ENCODE data around the gene SERINC3. TPM values are rescaled to one million over a fixed set of nuclear protein-coding genes. Genes with fewer than 3 reads are reported as not detected.

SERINC3 gene
- total RNA-seq, 2 donors from 2014 or later: 75.6 to 91.3 TPM

GRCh38 chr20:44485830-44486198 is 36.1 kb downstream of the SERINC3 start:
- no peaks in the 10 kb centered on the region for H3K27me3 Mint-ChIP-seq (ENCODE audit: insufficient read depth)
- H3K27me3 ChIP-seq (ENCODE audit: control insufficient read depth, insufficient read depth, low read length, poor library complexity, severe bottlenecking): no peaks in the 10 kb centered on the region

GRCh38 chr20:44485078-44485829 is 36.6 kb downstream of the SERINC3 start:
- H3K36me3 Mint-ChIP-seq (ENCODE audit: low read depth): peaks cover 67% of the 10 kb centered on the region
- no peak for TF ChIP-seq CTCF (conservative IDR thresholded peaks at IDR 0.05)
- no peaks in the 10 kb centered on the region for H3K27me3 Mint-ChIP-seq (ENCODE audit: insufficient read depth)
- DNase-seq: no peak
- H3K27ac Mint-ChIP-seq: no peak overlapping the region
- H3K4me3 ChIP-seq (ENCODE audit: low read length): no peak overlapping the region
- H3K9me3 Mint-ChIP-seq: no peaks in the 10 kb centered on the region
- no peaks in the 10 kb centered on the region for H3K27me3 ChIP-seq (ENCODE audit: control insufficient read depth, insufficient read depth, low read length, poor library complexity, severe bottlenecking)
- no peaks in the 10 kb centered on the region for H3K4me1 ChIP-seq (ENCODE audit: control insufficient read depth, insufficient read depth, low read length)
- no peaks in the 10 kb centered on the region for H3K9me3 ChIP-seq (ENCODE audit: control insufficient read depth, low read length)
- 93 to 94% methylated on average over 7 of the region's 7 CpGs for WGBS, 2 experiments (ENCODE audit: insufficient coverage in 1 of 2, insufficient read length in 1 of 2)
- peaks cover 86% of the 10 kb centered on the region for H3K36me3 ChIP-seq (ENCODE audit: control insufficient read depth, insufficient read depth, low read length)
- no peak overlapping the region for H3K9ac ChIP-seq (ENCODE audit: extremely low read depth, low read length, poor library complexity, severe bottlenecking)
- no peak overlapping the region for H3K27ac ChIP-seq (ENCODE audit: low read depth, low read length)
- H3K4me1 Mint-ChIP-seq: no peaks in the 10 kb centered on the region
- H3K4me3 Mint-ChIP-seq: no peak overlapping the region

More at GRCh38 chr20:44485830-44486198, 36.1 kb downstream of the SERINC3 start:
- no peaks in the 10 kb centered on the region for H3K4me1 ChIP-seq (ENCODE audit: control insufficient read depth, insufficient read depth, low read length)
- H3K4me3 Mint-ChIP-seq: no peak overlapping the region
- H3K36me3 ChIP-seq (ENCODE audit: control insufficient read depth, insufficient read depth, low read length): peaks cover 85% of the 10 kb centered on the region
- no peaks in the 10 kb centered on the region for H3K9me3 ChIP-seq (ENCODE audit: control insufficient read depth, low read length)
- H3K4me3 ChIP-seq (ENCODE audit: low read length): no peak overlapping the region
- H3K27ac Mint-ChIP-seq: no peak overlapping the region
- no peaks in the 10 kb centered on the region for H3K4me1 Mint-ChIP-seq
- no peaks in the 10 kb centered on the region for H3K9me3 Mint-ChIP-seq
- H3K9ac ChIP-seq (ENCODE audit: extremely low read depth, low read length, poor library complexity, severe bottlenecking): no peak overlapping the region
- no peak for DNase-seq
- TF ChIP-seq CTCF (conservative IDR thresholded peaks at IDR 0.05): no peak
- 92 to 100% methylated on average over 2 of the region's 2 CpGs for WGBS, 2 experiments (ENCODE audit: insufficient coverage in 1 of 2, insufficient read length in 1 of 2)
- peaks cover 66% of the 10 kb centered on the region for H3K36me3 Mint-ChIP-seq (ENCODE audit: low read depth)
- no peak overlapping the region for H3K27ac ChIP-seq (ENCODE audit: low read depth, low read length)

GRCh38 chr20:44483112-44483511 is 38.8 kb downstream of the SERINC3 start:
- no peak overlapping the region for H3K27ac Mint-ChIP-seq
- Histone ChIP-seq H3K36me3 (ENCODE audit: control insufficient read depth, insufficient read depth, low read length) (peaks cover 68% of the 10 kb centered on the region), H3K27ac (ENCODE audit: low read depth, low read length) (no peak overlapping the region), H3K4me3 (ENCODE audit: low read length) (no peak overlapping the region), H3K27me3 (ENCODE audit: control insufficient read depth, insufficient read depth, low read length, poor library complexity, severe bottlenecking) (no peaks in the 10 kb centered on the region), H3K9me3 (ENCODE audit: control insufficient read depth, low read length) (no peaks in the 10 kb centered on the region), H3K4me1 (ENCODE audit: control insufficient read depth, insufficient read depth, low read length) (no peaks in the 10 kb centered on the region), H3K9ac (ENCODE audit: extremely low read depth, low read length, poor library complexity, severe bottlenecking) (no peak overlapping the region)
- peaks cover 50% of the 10 kb centered on the region for H3K36me3 Mint-ChIP-seq (ENCODE audit: low read depth)
- no peak for TF ChIP-seq CTCF (conservative IDR thresholded peaks at IDR 0.05)
- WGBS, 2 experiments (ENCODE audit: insufficient coverage in 1 of 2, insufficient read length in 1 of 2): 86 to 94% methylated on average over 3 to 5 of the region's 5 CpGs
- DNase-seq: no peak
- no peak overlapping the region for H3K4me3 Mint-ChIP-seq
- H3K27me3 Mint-ChIP-seq (ENCODE audit: insufficient read depth): no peaks in the 10 kb centered on the region
- H3K4me1 Mint-ChIP-seq: no peaks in the 10 kb centered on the region
- no peaks in the 10 kb centered on the region for H3K9me3 Mint-ChIP-seq
